Measurements from ENCODE around the gene PRPS1.
"Not testable (repeated sequence)": the region's sequence is repeated elsewhere in the genome, so short reads cannot be mapped to it uniquely, and the experiment has no call there.

The PRPS1 gene

GRCh38 chrX:107672955-107673378, 44.7 kb downstream of the PRPS1 start:
- intact Hi-C loops (cut with DNase I): no loop called here
- DNase-seq: peak in 2 of 10 donors; percentile 22 to 90

DNA sequence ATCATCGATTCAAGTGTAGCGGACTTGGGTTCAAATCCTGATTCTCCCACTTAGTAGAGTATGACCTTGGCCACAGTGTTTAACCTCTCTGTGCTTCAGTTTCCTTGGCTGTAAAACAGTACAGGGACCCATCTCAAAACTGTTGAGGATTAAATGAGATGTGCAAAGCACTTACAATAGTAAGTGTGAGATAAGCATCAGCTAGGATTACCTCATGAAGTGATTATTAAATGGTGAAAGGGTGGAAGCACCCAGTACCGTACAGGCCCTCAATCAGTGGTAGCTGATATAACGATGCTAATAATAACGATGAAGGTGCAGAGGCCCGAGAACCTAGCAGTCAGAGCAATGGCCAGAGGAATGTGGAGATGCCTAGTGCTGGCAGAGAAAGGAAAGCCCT, 45.1 kb downstream of the PRPS1 start:
- DNase-seq: no peak
- intact Hi-C loops (cut with DNase I): no loop called here

- DNase-seq: no peak
- intact Hi-C loops (cut with DNase I): no loop called here
Measured at GRCh38 chrX:107673933-107674479, 45.7 kb downstream of the PRPS1 start.

GRCh38 chrX:107674480-107675364, 46.4 kb downstream of the PRPS1 start:
- intact Hi-C loops (cut with DNase I): loop anchor here (5.0 kb wide), 1 partner anchor 38 kb away; no protein-coding TSS in a partner anchor

GRCh38 chrX:107675365-107675654, 47.0 kb downstream of the PRPS1 start:
- no peak for DNase-seq
- intact Hi-C loops (cut with DNase I): loop anchor here (5.0 kb wide), 1 partner anchor 37 kb away; no protein-coding TSS in a partner anchor

More at GRCh38 chrX:107674480-107675364, 46.4 kb downstream of the PRPS1 start:
- DNase-seq: no peak

DNA sequence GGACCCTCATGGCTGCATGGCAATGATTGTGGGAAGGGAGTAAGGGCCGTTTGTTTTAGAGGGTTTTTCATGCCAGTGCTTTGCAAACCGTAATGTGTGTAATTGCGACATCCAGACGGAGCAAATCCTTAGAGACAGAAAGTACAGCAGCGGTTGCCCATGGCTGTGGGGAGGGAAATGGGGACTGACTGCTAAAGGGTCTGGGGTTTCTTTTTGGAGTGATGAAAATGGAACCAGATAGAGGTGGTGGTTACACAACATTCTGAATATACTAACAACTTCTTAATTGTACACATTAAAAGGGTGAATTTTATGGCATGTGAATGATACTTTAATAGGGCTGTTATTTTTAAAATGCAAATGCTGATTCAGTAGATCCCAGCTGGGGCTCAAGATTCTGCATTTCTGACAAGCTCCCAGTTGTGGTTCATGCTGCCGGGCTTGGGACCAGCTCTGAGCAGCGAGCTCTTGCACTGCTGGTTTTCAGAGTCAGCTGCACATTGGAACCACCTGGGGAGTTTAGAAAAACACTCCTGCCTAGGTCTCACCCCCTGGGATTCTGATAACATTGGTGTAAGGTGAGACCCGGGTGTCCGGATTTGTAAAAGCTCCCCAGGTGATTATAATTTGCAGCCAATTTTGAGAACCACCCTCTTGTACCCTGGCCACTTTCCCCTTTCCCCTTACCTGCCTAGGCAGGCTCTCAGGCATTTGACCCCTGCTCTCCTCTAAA, 47.7 kb downstream of the PRPS1 start:
- DNase-seq: no peak
- intact Hi-C loops (cut with DNase I): loop anchor here (5.0 kb wide), 1 partner anchor 36 kb away; no protein-coding TSS in a partner anchor

- peak in 8 of 10 donors; percentile 22 to 91 (median 62) for DNase-seq
- intact Hi-C loops (cut with DNase I): loop anchor here (5.0 kb wide), 1 partner anchor 36 kb away; no protein-coding TSS in a partner anchor
Measured at GRCh38 chrX:107676559-107677378, 48.5 kb downstream of the PRPS1 start.

GRCh38 chrX:107677501-107677901, 49.2 kb downstream of the PRPS1 start:
- no peak for DNase-seq
- intact Hi-C loops (cut with DNase I): loop anchor here (5.0 kb wide), 1 partner anchor 35 kb away; no protein-coding TSS in a partner anchor

DNA sequence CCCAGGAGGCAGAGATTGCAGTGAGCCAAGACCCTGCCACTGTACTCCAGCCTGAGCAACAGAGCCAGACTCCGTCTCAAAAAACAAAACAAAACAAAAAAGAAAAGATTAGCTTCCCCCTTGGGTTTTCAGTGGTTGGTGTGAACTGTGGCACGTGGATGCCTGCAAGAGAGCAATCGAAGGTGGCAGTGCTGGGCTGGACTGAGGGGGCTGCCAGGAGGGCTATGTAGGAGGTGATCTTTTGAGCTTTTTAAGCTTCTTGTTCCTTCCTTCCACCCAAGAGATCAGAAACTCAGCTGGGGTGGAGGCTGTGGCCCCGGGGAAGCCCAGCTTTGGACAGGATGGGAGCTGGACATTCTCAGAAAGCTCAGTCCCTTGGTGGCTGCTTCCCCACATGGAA, 49.6 kb downstream of the PRPS1 start:
- DNase-seq: no peak
- intact Hi-C loops (cut with DNase I): loop anchor here (5.0 kb wide), 1 partner anchor 34 kb away; no protein-coding TSS in a partner anchor

GRCh38 chrX:107678957-107679740, 50.8 kb downstream of the PRPS1 start:
- no peak for DNase-seq
- intact Hi-C loops (cut with DNase I): loop anchor here (5.0 kb wide), 1 partner anchor 33 kb away; no protein-coding TSS in a partner anchor

GRCh38 chrX:107682256-107682655, 53.9 kb downstream of the PRPS1 start:
- DNase-seq: no peak
- intact Hi-C loops (cut with DNase I): no loop called here

- no peak for DNase-seq
- intact Hi-C loops (cut with DNase I): no loop called here
Measured at GRCh38 chrX:107683124-107683895, 55.0 kb downstream of the PRPS1 start.

GRCh38 chrX:107683931-107684330, 55.6 kb downstream of the PRPS1 start:
- intact Hi-C loops (cut with DNase I): no loop called here
- no peak for DNase-seq

DNA sequence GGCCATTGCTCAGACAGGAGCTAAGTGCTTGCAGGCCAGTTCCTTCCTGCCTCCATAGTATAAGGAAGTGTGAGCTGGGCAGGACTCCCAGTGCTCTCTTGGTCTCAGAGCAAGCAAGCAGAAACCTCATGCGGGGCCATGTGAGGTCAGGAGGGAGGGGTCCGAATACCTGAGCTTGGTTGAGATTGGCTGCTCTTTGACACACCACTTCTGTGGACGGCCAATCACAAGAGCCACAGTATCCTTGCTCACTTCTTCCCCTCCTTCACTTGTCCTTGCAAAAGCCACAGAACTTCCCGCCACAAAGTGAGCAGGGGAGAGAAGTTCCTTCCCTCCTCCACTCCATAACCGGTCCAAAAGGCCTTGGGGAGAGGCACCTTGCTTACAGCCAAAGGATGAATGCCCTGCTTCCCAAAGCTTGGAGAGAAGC, 56.7 kb downstream of the PRPS1 start:
- intact Hi-C loops (cut with DNase I): no loop called here
- peak in 2 of 10 donors; percentile 33 to 80 for DNase-seq

GRCh38 chrX:107685586-107685985, 57.3 kb downstream of the PRPS1 start:
- intact Hi-C loops (cut with DNase I); DNase-seq: not testable (repeated sequence)

DNA sequence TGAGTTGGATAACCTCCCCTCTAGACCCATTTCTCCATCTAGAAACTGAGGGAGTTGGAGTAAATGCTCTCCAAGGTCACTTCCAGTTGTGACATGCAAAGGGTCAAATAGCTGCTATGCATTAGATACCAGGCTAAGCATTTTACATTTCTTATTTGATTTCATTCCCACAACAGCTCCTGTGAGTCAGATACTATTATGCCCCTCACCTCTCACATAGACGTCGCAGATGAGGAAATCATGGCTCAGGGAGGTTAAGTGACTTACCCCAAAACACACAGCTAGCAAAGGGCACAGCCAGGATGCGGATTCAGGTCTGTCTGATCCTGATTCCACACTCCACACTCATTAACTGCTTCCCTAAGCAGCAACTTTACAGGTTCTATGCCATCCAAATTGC, 57.7 kb downstream of the PRPS1 start:
- DNase-seq: no peak

GRCh38 chrX:107686792-107687191, 58.5 kb downstream of the PRPS1 start:
- intact Hi-C loops (cut with DNase I): no loop called here

More for the DNA sequence above, 57.7 kb downstream of the PRPS1 start:
- intact Hi-C loops (cut with DNase I): no loop called here

GRCh38 chrX:107687445-107687844, 59.1 kb downstream of the PRPS1 start:
- DNase-seq: no peak
- intact Hi-C loops (cut with DNase I): no loop called here

More at GRCh38 chrX:107686792-107687191, 58.5 kb downstream of the PRPS1 start:
- DNase-seq: no peak

Data from posterior cingulate gyrus (tissue), 11 donors.